Large intestine (tissue), 3 donors: ENCODE measurements around the gene YY1. TPM values are rescaled to one million over a fixed set of nuclear protein-coding genes. Genes with fewer than 3 reads are reported as not detected.
"Not testable (repeated sequence)": the region's sequence is repeated elsewhere in the genome, so short reads cannot be mapped to it uniquely, and the experiment has no call there.

ENCODE experiments used
- DNase-seq, 2 donors: peaks; one replicate each; pipeline versions ENCODE4 v3.0.0 to v3.0.0-alpha.2; 2013
- H3K27ac ChIP-seq: one replicate; pipeline ENCODE4 v1.5.1; 2013; ENCODE audit warnings: low read length
- H3K27me3 ChIP-seq: 2 replicates; pipeline ENCODE4 v1.6.1; 2013; ENCODE audit warnings: low read length; ENCODE audit not compliant: control insufficient read depth, insufficient read depth
- H3K36me3 ChIP-seq: 2 replicates; pipeline ENCODE4 v1.6.1; 2013; ENCODE audit warnings: low read length; ENCODE audit not compliant: control insufficient read depth, insufficient read depth
- H3K4me1 ChIP-seq: one replicate; pipeline ENCODE4 v1.6.1; 2013; ENCODE audit warnings: low read length; ENCODE audit not compliant: control insufficient read depth, insufficient read depth
- H3K4me3 ChIP-seq: one replicate; pipeline ENCODE4 v1.5.1; 2013; ENCODE audit warnings: low read length
- H3K9me3 ChIP-seq: one replicate; pipeline ENCODE4 v1.6.1; 2013; ENCODE audit warnings: mild to moderate bottlenecking, low read depth, low read length, moderate library complexity; ENCODE audit not compliant: control insufficient read depth
- WGBS: methylation state at CpG from one replicate; pipeline ENCODE4 v1.1.5; 2013; ENCODE audit warnings: low lambda C conversion rate; ENCODE audit not compliant: insufficient coverage; 5-methylcytosine and 5-hydroxymethylcytosine counted together
- polyA plus RNA-seq: library from polyadenylated mRNA; unstranded; fragments of 120-200 nt; gene quantifications from one replicate; pipeline ENCODE4 v1.2.1, GENCODE V29; 2013

YY1 gene
- polyA plus RNA-seq, 1 donor = 74.3 TPM

- not testable (repeated sequence) for DNase-seq, H3K4me3 ChIP-seq, H3K27ac ChIP-seq, H3K36me3 ChIP-seq, H3K27me3 ChIP-seq, H3K4me1 ChIP-seq, H3K9me3 ChIP-seq
- WGBS = 92% methylated on average over 2 of the region's 11 CpGs
Observed at GRCh38 chr14:100296729-100297128, 57.8 kb downstream of the YY1 start.

- H3K27me3 ChIP-seq = no peaks in the 10 kb centered on the region
- H3K4me3 ChIP-seq = no peak overlapping the region
- WGBS = no CpG with 5 or more reads among the region's 30 CpGs
- H3K36me3 ChIP-seq = peaks cover 3% of the 10 kb centered on the region
- H3K27ac ChIP-seq = no peak overlapping the region
- H3K4me1 ChIP-seq = no peaks in the 10 kb centered on the region
- DNase-seq = peak in 1 of 2 donors; percentile 37
- H3K9me3 ChIP-seq = peaks cover 2% of the 10 kb centered on the region
Observed at GRCh38 chr14:100297320-100298300, 58.7 kb downstream of the YY1 start.

- WGBS = no CpG with 5 or more reads among the region's 14 CpGs
- H3K36me3 ChIP-seq = peaks cover 3% of the 10 kb centered on the region
- H3K4me3 ChIP-seq = no peak overlapping the region
- no peak for DNase-seq
- no peaks in the 10 kb centered on the region for H3K27me3 ChIP-seq
- H3K9me3 ChIP-seq = no peaks in the 10 kb centered on the region
- no peak overlapping the region for H3K27ac ChIP-seq
- no peaks in the 10 kb centered on the region for H3K4me1 ChIP-seq
Observed at GRCh38 chr14:100298551-100299237, 59.8 kb downstream of the YY1 start.

GRCh38 chr14:100299238-100299560 is 60.3 kb downstream of the YY1 start:
- peaks cover 3% of the 10 kb centered on the region for H3K36me3 ChIP-seq
- no peak for DNase-seq
- H3K27me3 ChIP-seq = no peaks in the 10 kb centered on the region
- no peaks in the 10 kb centered on the region for H3K4me1 ChIP-seq
- no peak overlapping the region for H3K27ac ChIP-seq
- H3K9me3 ChIP-seq = no peaks in the 10 kb centered on the region
- WGBS = no CpG with 5 or more reads among the region's 6 CpGs
- no peak overlapping the region for H3K4me3 ChIP-seq

GRCh38 chr14:100302616-100303015 is 63.7 kb downstream of the YY1 start:
- no peak for DNase-seq
- Histone ChIP-seq H3K4me3 (no peak overlapping the region), H3K9me3 (no peaks in the 10 kb centered on the region), H3K27me3 (no peaks in the 10 kb centered on the region), H3K27ac (no peak overlapping the region), H3K36me3 (peaks cover 3% of the 10 kb centered on the region), H3K4me1 (peaks cover 12% of the 10 kb centered on the region)
- WGBS = no CpG with 5 or more reads among the region's 2 CpGs

- H3K36me3 ChIP-seq = peaks cover 3% of the 10 kb centered on the region
- H3K4me1 ChIP-seq = peaks cover 13% of the 10 kb centered on the region
- WGBS = 74% methylated on average over 2 of the region's 8 CpGs
- no peak overlapping the region for H3K27ac ChIP-seq
- no peaks in the 10 kb centered on the region for H3K9me3 ChIP-seq
- H3K27me3 ChIP-seq = no peaks in the 10 kb centered on the region
- no peak overlapping the region for H3K4me3 ChIP-seq
- DNase-seq = no peak
Observed at GRCh38 chr14:100303179-100303578, 64.2 kb downstream of the YY1 start.

- H3K4me3 ChIP-seq = no peak overlapping the region
- no peaks in the 10 kb centered on the region for H3K36me3 ChIP-seq
- H3K9me3 ChIP-seq = no peaks in the 10 kb centered on the region
- WGBS = no CpG with 5 or more reads among the region's 4 CpGs
- H3K27ac ChIP-seq = no peak overlapping the region
- H3K27me3 ChIP-seq = no peaks in the 10 kb centered on the region
- peaks cover 13% of the 10 kb centered on the region for H3K4me1 ChIP-seq
- no peak for DNase-seq
Observed at GRCh38 chr14:100303925-100304324, 65.0 kb downstream of the YY1 start.

- Histone ChIP-seq H3K36me3 (no peaks in the 10 kb centered on the region), H3K27ac (no peak overlapping the region), H3K9me3 (no peaks in the 10 kb centered on the region), H3K4me1 (peaks cover 13% of the 10 kb centered on the region), H3K4me3 (peak overlapping the region; percentile 61), H3K27me3 (no peaks in the 10 kb centered on the region)
- peak in 1 of 2 donors; percentile 58 for DNase-seq
- WGBS = no CpG with 5 or more reads among the region's 23 CpGs
Observed at GRCh38 chr14:100304825-100305323, 65.9 kb downstream of the YY1 start.

GRCh38 chr14:100305324-100306100 is 66.6 kb downstream of the YY1 start:
- no peak overlapping the region for H3K27ac ChIP-seq
- H3K27me3 ChIP-seq = no peaks in the 10 kb centered on the region
- WGBS = no CpG with 5 or more reads among the region's 65 CpGs
- no peaks in the 10 kb centered on the region for H3K9me3 ChIP-seq
- H3K4me3 ChIP-seq = peak overlapping the region; percentile 61
- no peaks in the 10 kb centered on the region for H3K36me3 ChIP-seq
- DNase-seq = peak in 1 of 2 donors; percentile 41
- H3K4me1 ChIP-seq = peaks cover 13% of the 10 kb centered on the region
